ES-I3 (cell line): ENCODE data around the gene TIPIN.
"Not testable (repeated sequence)": the region's sequence is repeated elsewhere in the genome, so short reads cannot be mapped to it uniquely, and the experiment has no call there.

ENCODE experiments used
- H3K36me3 ChIP-seq: 2 replicates; pipeline ENCODE4 v1.6.1; 2013; ENCODE audit warnings: mild to moderate bottlenecking, low read length, control low read depth, moderate library complexity; ENCODE audit not compliant: insufficient read depth
- H3K4me1 ChIP-seq: 2 replicates; pipeline ENCODE4 v1.6.1; 2013; ENCODE audit warnings: mild to moderate bottlenecking, control low read depth, low read length; ENCODE audit not compliant: insufficient read depth
- H3K9ac ChIP-seq: 2 replicates; pipeline ENCODE4 v1.6.1; 2013; ENCODE audit warnings: low read depth, mild to moderate bottlenecking, low read length, moderate library complexity
- H3K9me3 ChIP-seq: 2 replicates; pipeline ENCODE4 v1.6.1; 2013; ENCODE audit warnings: mild to moderate bottlenecking, low read length, moderate library complexity; ENCODE audit not compliant: control insufficient read depth, insufficient read depth

TIPIN gene

DNA sequence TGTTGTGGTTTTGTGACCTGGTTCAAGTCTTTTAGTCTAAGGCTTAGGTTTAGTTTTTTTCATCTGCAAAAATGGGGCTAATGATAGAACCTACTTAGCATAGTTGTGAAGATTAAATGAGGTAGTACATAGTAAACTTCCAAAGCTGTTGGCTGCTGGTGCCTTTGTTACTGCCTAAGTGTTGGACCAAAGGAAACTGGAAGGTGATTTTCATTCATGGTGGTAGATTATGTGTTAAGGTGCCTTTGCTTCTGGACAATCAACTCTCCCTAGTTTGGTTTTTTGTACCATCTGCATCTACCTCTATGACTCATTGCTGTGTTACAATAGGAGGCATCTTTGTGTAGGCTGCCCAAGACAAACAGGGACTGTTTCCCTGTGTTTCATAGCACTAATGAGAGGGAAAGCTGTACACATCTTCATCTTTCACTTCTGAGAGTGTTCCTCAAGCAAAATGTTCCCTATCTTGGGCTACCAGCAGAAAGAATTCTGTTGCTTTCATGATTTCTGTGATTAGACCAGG is 33.4 kb upstream of the TIPIN start:
- Histone ChIP-seq H3K36me3 (no peaks in the 10 kb centered on the region), H3K9ac (no peak overlapping the region), H3K4me1 (peaks cover 13% of the 10 kb centered on the region), H3K9me3 (no peaks in the 10 kb centered on the region)

- H3K9me3 ChIP-seq, result no peaks in the 10 kb centered on the region
- no peak overlapping the region for H3K9ac ChIP-seq
- H3K36me3 ChIP-seq, result no peaks in the 10 kb centered on the region
- H3K4me1 ChIP-seq, result peaks cover 13% of the 10 kb centered on the region
These were observed 32.8 kb upstream of the TIPIN start for GRCh38 chr15:66389098-66389858.

GRCh38 chr15:66388576-66388975 is 32.1 kb upstream of the TIPIN start:
- Histone ChIP-seq H3K9ac (peak overlapping the region; percentile 48; the same call in 1 of the 2 replicates), H3K9me3 (no peaks in the 10 kb centered on the region), H3K36me3 (no peaks in the 10 kb centered on the region), H3K4me1 (peaks cover 13% of the 10 kb centered on the region)

- Histone ChIP-seq H3K9me3 (no peaks in the 10 kb centered on the region), H3K4me1 (peaks cover 13% of the 10 kb centered on the region), H3K9ac (peak overlapping the region; percentile 48), H3K36me3 (no peaks in the 10 kb centered on the region)
These were observed 31.5 kb upstream of the TIPIN start for GRCh38 chr15:66388043-66388363.

DNA sequence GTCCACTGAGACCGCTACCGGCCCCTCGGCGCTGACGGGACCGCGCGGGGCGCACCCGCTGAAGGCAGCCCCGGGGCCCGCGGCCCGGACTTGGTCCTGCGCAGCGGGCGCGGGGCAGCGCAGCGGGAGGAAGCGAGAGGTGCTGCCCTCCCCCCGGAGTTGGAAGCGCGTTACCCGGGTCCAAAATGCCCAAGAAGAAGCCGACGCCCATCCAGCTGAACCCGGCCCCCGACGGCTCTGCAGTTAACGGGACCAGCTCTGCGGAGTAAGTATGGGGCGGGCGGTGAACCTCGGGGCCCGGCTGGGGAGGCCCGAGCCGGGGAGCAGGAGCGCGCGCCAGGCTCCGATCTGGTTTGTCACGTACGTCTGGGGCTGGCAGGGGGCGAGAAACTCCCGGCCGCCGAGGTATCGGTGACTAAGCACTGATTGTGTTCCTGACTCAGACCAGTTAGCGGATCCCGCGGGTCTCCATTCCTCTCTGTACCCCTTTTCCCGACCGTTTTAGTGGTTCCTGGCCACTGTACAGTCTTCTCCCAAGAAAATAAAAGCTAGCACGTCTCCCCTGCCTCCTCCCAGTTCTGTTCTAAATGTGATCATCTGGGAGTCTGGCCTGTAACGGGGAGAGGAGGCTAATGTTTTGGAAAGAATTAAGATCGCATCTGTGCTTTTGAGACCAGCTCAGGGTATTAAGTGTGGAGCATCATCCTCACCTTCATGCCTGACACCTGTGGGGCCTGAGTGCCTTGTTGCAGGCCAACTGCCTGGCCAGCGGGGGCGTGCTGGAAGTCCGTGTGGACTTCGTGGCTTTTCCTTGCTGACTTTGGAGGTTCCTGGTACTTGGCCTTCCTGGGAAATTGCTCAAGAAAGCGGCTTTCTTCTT is 30.9 kb upstream of the TIPIN start:
- Histone ChIP-seq H3K9ac (peak overlapping the region; percentile 48), H3K9me3 (no peaks in the 10 kb centered on the region), H3K36me3 (no peaks in the 10 kb centered on the region), H3K4me1 (peaks cover 13% of the 10 kb centered on the region)

GRCh38 chr15:66386204-66387123 is 30.0 kb upstream of the TIPIN start, which contains the start of gene MAP2K1:
Gene MAP2K1 (plus strand): TSS chr15:66386912. CDS start chr15:66387348, 436 bp downstream.
- H3K9me3 ChIP-seq, result no peaks in the 10 kb centered on the region
- H3K36me3 ChIP-seq, result no peaks in the 10 kb centered on the region
- peak within 1 kb of the TSS; percentile 92 for H3K9ac ChIP-seq
- peaks cover 13% of the 10 kb centered on the region for H3K4me1 ChIP-seq

DNA sequence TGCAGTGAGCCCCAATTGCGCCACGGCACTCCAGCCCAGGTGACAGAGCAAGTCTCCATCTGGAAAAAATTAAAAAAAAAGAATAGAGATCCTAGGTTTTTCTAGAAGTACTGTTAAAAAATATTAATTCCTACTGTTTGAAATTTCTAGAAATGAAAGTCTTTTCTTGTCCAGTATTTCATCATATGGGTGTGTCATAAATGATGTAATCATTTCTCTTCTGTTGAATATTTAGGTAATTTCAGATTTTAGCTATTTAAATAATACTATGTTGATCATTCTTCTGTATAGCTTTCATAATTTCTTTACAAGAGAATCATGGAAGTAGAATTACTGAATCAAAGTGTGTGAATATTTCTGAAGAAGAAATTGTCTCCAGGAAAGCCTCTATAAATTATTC is 24.9 kb upstream of the TIPIN start:
- not testable (repeated sequence) for H3K9me3 ChIP-seq, H3K9ac ChIP-seq, H3K4me1 ChIP-seq, H3K36me3 ChIP-seq

- Histone ChIP-seq H3K36me3 (no peaks in the 10 kb centered on the region), H3K4me1 (no peaks in the 10 kb centered on the region), H3K9ac (no peak overlapping the region), H3K9me3 (no peaks in the 10 kb centered on the region)
These were observed 22.4 kb upstream of the TIPIN start for GRCh38 chr15:66378814-66379430.

- no peaks in the 10 kb centered on the region for H3K36me3 ChIP-seq
- H3K9ac ChIP-seq, result no peak overlapping the region
- peaks cover 8% of the 10 kb centered on the region for H3K4me1 ChIP-seq
- H3K9me3 ChIP-seq, result no peaks in the 10 kb centered on the region
These were observed 17.7 kb upstream of the TIPIN start for GRCh38 chr15:66374179-66374578.

- Histone ChIP-seq H3K9ac (no peak overlapping the region; the same call in 1 of the 2 replicates), H3K9me3 (no peaks in the 10 kb centered on the region), H3K4me1 (peaks cover 10% of the 10 kb centered on the region), H3K36me3 (no peaks in the 10 kb centered on the region)
These were observed 13.5 kb upstream of the TIPIN start for GRCh38 chr15:66369773-66370651.

DNA sequence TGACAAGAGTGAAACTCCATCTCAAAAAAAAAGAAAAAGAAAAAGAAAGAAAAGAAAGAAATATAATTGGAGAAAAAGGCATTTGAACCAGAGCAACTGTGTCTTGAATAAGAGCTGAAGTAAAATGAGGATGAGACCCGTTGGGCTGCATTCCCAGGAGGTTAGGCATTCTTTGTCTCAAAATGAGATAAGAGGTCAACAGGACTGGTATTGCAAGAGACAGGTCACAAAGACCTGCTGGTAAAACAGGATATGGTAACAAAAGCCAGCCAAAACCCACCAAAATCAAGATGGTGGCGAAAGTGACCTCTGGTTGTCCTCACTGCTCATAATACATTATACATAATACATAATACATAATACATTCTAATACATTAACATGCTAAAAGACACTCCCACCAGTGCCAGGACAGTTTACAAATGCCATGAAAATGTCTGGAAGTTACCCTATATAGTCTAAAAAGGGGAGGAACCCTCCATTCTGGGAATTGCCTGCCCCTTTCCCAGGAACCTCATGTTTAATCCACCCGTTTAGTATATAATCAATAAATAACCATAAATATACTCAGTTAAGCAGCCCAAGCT is 8.6 kb upstream of the TIPIN start:
- no peaks in the 10 kb centered on the region for H3K9me3 ChIP-seq
- H3K9ac ChIP-seq, result no peak overlapping the region
- peaks cover 11% of the 10 kb centered on the region for H3K4me1 ChIP-seq
- H3K36me3 ChIP-seq, result no peaks in the 10 kb centered on the region

DNA sequence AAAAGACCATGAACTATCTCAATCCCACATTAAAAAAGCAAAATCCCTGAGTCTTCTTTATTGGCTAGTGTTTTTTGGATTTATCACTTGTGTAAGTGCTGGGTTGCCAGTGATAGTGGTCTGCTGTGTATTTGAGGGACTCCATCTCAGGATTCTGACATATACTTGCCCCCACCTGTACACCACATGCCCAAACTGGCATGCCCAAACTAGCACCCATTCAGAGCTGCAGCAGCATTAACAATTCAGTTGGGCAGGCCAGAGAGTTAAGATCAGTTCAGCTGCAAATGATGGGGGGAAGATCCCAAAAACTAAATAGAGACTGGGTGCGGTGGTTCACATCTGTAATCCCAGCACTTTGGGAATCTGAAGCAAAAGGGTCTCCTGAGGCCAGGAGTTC is 6.3 kb upstream of the TIPIN start:
- Histone ChIP-seq H3K36me3 (no peaks in the 10 kb centered on the region), H3K9me3 (no peaks in the 10 kb centered on the region), H3K9ac (no peak overlapping the region), H3K4me1 (peaks cover 5% of the 10 kb centered on the region)
